Metanephros (tissue), 1 donor: ENCODE measurements around the gene ZNF800. TPM values are rescaled to one million over a fixed set of nuclear protein-coding genes. Genes with fewer than 3 reads are reported as not detected.

ENCODE experiments used
- total RNA-seq: library from RNA; depleted of rRNA; stranded (reverse); fragments of >200 nt; gene quantifications from one replicate; pipeline ENCODE4 v1.2.3, GENCODE V29; 2014

The ZNF800 gene, protein sequence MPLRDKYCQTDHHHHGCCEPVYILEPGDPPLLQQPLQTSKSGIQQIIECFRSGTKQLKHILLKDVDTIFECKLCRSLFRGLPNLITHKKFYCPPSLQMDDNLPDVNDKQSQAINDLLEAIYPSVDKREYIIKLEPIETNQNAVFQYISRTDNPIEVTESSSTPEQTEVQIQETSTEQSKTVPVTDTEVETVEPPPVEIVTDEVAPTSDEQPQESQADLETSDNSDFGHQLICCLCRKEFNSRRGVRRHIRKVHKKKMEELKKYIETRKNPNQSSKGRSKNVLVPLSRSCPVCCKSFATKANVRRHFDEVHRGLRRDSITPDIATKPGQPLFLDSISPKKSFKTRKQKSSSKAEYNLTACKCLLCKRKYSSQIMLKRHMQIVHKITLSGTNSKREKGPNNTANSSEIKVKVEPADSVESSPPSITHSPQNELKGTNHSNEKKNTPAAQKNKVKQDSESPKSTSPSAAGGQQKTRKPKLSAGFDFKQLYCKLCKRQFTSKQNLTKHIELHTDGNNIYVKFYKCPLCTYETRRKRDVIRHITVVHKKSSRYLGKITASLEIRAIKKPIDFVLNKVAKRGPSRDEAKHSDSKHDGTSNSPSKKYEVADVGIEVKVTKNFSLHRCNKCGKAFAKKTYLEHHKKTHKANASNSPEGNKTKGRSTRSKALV
- total RNA-seq = 17.1 TPM

DNA sequence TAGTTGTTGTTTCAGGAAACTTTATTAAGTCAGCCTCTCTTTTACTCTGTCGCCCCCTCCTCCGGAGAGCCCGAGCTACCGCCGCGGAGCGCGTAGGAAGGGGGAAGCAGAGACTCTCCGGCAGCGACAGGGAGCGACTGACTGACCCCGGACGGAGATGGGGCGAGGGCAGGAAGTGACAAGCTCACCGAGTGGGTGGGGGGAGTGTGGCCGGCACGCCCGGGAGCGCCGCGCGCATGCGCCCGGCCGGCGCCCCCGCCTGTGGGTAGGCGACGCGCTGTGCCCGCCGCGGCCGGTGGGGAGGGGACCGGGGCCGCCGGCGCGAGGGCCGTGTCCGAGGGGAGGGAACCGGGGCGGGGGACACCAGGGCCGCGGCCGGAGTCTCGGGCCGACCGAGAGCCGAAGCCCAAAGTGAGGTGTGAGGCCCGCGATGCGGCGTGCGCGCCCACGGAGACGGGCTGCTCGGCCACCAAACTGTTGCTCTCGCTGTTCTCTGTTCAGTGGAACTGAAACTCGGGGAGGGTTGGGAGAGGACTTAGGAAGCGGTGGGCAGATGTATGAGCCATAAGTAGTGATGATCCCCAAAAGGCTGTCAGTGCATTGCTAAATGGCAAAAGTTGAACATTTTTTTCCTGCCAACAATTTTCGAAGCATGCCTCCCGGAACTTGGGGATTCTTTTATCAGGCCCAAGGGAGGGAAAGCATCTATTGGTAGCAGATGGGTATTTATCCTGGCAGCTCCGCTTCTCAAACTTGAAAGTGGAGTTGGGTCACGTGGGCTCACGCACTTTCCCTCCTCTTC is at the start of gene ZNF800:
ZNF800 (minus strand) TSS at position 143 of the 802 bp plus-strand sequence. CDS start 1,151 bp downstream, outside the sequence.

Other genes with a start within 250 kb of the ZNF800 start
- 8.1 TPM for gene GRM8, start 139.8 kb downstream of the ZNF800 start, total RNA-seq
- gene GCC1, start 192.9 kb upstream of the ZNF800 start, total RNA-seq = 13.1 TPM
- gene ARF5, start 195.7 kb upstream of the ZNF800 start, total RNA-seq = 144 TPM
- 0.41 TPM for gene FSCN3, start 201.0 kb upstream of the ZNF800 start, total RNA-seq
- not detected for gene PAX4, start 225.4 kb upstream of the ZNF800 start, total RNA-seq